ENCODE measurements around the gene ZFP36.

DNA sequence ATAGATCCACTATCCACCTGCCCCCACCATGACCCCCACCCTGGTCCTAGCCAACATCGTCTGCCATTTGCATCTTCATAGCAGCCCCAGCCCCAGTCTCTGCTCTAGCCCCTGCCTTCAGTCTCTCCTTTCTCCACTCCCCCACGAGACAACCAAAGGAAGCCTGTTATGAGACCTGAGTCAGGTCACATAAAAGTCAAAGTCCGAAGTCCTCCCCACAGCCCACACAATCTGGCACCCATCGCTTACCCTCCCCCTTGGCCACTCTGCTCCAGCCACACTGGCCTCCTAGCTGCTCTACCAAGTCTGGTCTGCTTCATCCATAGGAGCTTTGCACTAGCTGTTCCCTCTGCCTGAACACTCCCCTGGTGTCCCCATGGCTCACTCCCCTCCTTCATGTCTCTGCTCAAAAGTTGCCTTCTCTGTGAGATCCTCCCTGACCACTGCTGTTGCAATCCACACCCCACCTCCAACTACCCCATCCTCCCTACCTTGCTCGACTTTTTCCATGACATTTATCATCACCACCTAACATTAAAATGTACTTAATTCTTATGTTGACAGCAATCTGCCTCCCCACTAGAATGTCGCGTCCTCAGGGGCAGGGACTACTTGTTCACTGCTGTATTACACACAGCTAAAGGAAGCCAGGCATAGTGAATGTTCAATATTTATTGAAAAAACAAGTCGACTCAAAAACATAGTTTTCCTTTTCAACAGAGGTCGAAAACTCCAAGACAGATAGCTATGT is 4.6 kb downstream of the ZFP36 start:
- TF ChIP-seq CTCF (IDR thresholded peaks at IDR 0.05) (no peak), POLR2A (IDR thresholded peaks at IDR 0.05) (no peak)
